Activated T-cell treated with anti-CD3 and anti-CD28 coated beads, Interleukin-2, amount 50 U/mL, for 24 hours (primary cell): Measurements from ENCODE around the gene PCDHGA1.

Source experiments
- DNase-seq: peaks from one replicate; pipeline ENCODE4 v3.0.0-alpha.2; 2020
- H3K27ac Mint-ChIP-seq: 2 replicates; pipeline ENCODE4 v1.8.0; 2020; ENCODE audit warnings: mild to moderate bottlenecking, mixed read lengths
- H3K27me3 Mint-ChIP-seq: 2 replicates; pipeline ENCODE4 v1.8.0; 2020; ENCODE audit warnings: mixed read lengths
- H3K36me3 Mint-ChIP-seq: 2 replicates; pipeline ENCODE4 v1.8.0; 2020; ENCODE audit warnings: low read depth, mixed read lengths
- H3K4me1 Mint-ChIP-seq: 2 replicates; pipeline ENCODE4 v1.8.0; 2020; ENCODE audit warnings: low read depth, mixed read lengths
- H3K4me3 Mint-ChIP-seq: 2 replicates; pipeline ENCODE4 v1.8.0; 2020; ENCODE audit warnings: mild to moderate bottlenecking, moderate library complexity, mixed read lengths
- H3K9me3 Mint-ChIP-seq: 2 replicates; pipeline ENCODE4 v1.8.0; 2020; ENCODE audit warnings: mixed read lengths

Gene PCDHGA1

DNA sequence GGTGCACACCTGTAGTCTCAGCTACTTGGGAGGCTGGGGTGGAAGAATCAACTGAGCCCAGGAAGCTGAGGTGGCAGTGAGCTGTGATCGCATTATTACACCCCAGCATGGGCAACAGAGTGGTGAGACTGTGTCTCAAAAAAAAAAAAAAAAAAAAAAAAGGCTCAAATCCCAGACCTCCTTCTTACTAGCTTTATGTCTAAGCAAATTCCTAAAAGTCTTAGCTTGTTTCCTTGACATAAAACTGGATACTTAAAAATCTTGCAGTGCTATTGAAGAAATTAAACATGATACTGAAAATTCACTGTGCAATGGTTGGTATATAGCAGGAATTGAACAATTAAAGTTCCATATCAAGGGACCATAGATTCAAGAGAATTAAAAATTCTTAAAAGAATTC, 203.6 kb downstream of the PCDHGA1 start:
- DNase-seq = no peak
- peaks cover 6% of the 10 kb centered on the region for H3K4me1 Mint-ChIP-seq
- H3K4me3 Mint-ChIP-seq = no peak overlapping the region
- H3K27ac Mint-ChIP-seq = no peak overlapping the region
- no peaks in the 10 kb centered on the region for H3K9me3 Mint-ChIP-seq
- peaks cover 10% of the 10 kb centered on the region for H3K36me3 Mint-ChIP-seq
- no peaks in the 10 kb centered on the region for H3K27me3 Mint-ChIP-seq

- H3K27ac Mint-ChIP-seq = peak overlapping the region; percentile 70
- H3K4me3 Mint-ChIP-seq = no peak overlapping the region
- peaks cover 9% of the 10 kb centered on the region for H3K4me1 Mint-ChIP-seq
- H3K27me3 Mint-ChIP-seq = no peaks in the 10 kb centered on the region
- no peak for DNase-seq
- H3K36me3 Mint-ChIP-seq = peaks cover 17% of the 10 kb centered on the region
- H3K9me3 Mint-ChIP-seq = no peaks in the 10 kb centered on the region
Measured at GRCh38 chr5:141534492-141535213, 204.3 kb downstream of the PCDHGA1 start.

DNA sequence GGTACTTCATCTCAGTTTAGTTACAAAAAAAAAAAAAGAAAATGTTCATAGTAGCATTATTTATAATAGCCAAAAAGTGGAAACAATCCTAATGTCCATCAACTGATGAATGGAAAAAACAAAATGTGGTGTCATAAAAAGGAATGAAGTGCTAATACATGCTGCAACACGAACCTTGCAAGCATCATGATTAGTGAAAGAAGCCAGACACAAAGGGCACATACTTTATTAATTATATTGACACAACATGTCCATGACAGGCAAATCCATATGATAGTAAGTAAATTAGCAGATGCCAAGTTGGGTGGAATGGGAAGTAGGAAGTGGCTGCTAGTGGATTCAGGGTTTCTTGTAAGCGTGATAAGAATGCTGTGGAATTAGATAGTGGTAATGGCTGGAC, 212.7 kb downstream of the PCDHGA1 start:
- DNase-seq = no peak
- Mint-ChIP-seq H3K4me3 (no peak overlapping the region), H3K9me3 (peaks cover 9% of the 10 kb centered on the region), H3K27ac (no peak overlapping the region), H3K4me1 (peaks cover 16% of the 10 kb centered on the region), H3K27me3 (no peaks in the 10 kb centered on the region), H3K36me3 (peaks cover 78% of the 10 kb centered on the region)

DNA sequence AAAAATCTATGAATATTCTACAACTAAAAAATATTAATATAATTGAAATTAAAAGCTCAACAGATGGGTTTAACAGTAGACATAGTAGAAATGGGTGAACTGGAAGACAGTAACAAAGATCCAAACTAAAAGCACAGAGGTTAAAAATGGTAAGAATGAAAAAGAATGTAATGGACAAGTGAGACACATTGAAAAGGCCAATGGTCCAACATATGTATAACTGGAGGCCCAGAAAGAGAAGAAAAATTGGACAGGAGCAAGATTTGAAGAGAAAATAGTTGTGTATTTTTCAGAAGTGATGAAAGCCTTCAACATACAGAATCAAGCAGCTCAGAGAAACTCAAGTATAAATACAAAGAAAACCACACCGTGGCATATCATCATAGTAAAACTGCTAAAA, 217.2 kb downstream of the PCDHGA1 start:
- Mint-ChIP-seq H3K36me3 (peaks cover 89% of the 10 kb centered on the region), H3K9me3 (peaks cover 11% of the 10 kb centered on the region), H3K27ac (no peak overlapping the region), H3K27me3 (no peaks in the 10 kb centered on the region), H3K4me3 (no peak overlapping the region), H3K4me1 (peaks cover 30% of the 10 kb centered on the region)
- no peak for DNase-seq

- peaks cover 33% of the 10 kb centered on the region for H3K4me1 Mint-ChIP-seq
Measured at GRCh38 chr5:141547921-141548320, 217.6 kb downstream of the PCDHGA1 start.

GRCh38 chr5:141557681-141558136, 227.4 kb downstream of the PCDHGA1 start:
- no peak overlapping the region for H3K4me3 Mint-ChIP-seq
- peaks cover 92% of the 10 kb centered on the region for H3K36me3 Mint-ChIP-seq
- H3K27ac Mint-ChIP-seq = peak overlapping the region; percentile 76
- peaks cover 34% of the 10 kb centered on the region for H3K4me1 Mint-ChIP-seq
- no peaks in the 10 kb centered on the region for H3K27me3 Mint-ChIP-seq
- no peaks in the 10 kb centered on the region for H3K9me3 Mint-ChIP-seq
- peak; percentile 83 for DNase-seq

More at GRCh38 chr5:141547921-141548320, 217.6 kb downstream of the PCDHGA1 start:
- no peak overlapping the region for H3K4me3 Mint-ChIP-seq
- DNase-seq = no peak
- H3K36me3 Mint-ChIP-seq = peaks cover 89% of the 10 kb centered on the region
- no peaks in the 10 kb centered on the region for H3K27me3 Mint-ChIP-seq
- H3K27ac Mint-ChIP-seq = no peak overlapping the region
- H3K9me3 Mint-ChIP-seq = peaks cover 11% of the 10 kb centered on the region

GRCh38 chr5:141558150-141558549, 227.8 kb downstream of the PCDHGA1 start:
- Mint-ChIP-seq H3K27me3 (no peaks in the 10 kb centered on the region), H3K27ac (peak overlapping the region; percentile 76), H3K4me3 (no peak overlapping the region), H3K36me3 (peaks cover 92% of the 10 kb centered on the region), H3K9me3 (no peaks in the 10 kb centered on the region), H3K4me1 (peaks cover 37% of the 10 kb centered on the region)
- no peak for DNase-seq

GRCh38 chr5:141559461-141559860, 229.1 kb downstream of the PCDHGA1 start:
- Mint-ChIP-seq H3K4me1 (peaks cover 48% of the 10 kb centered on the region), H3K27ac (peak overlapping the region; percentile 51), H3K27me3 (no peaks in the 10 kb centered on the region), H3K9me3 (no peaks in the 10 kb centered on the region), H3K4me3 (no peak overlapping the region), H3K36me3 (peaks cover 96% of the 10 kb centered on the region)
- DNase-seq = no peak

GRCh38 chr5:141560151-141560550, 229.8 kb downstream of the PCDHGA1 start:
- Mint-ChIP-seq H3K4me3 (no peak overlapping the region), H3K27ac (no peak overlapping the region), H3K9me3 (no peaks in the 10 kb centered on the region), H3K27me3 (no peaks in the 10 kb centered on the region), H3K36me3 (peaks cover 95% of the 10 kb centered on the region), H3K4me1 (peaks cover 48% of the 10 kb centered on the region)
- no peak for DNase-seq

DNA sequence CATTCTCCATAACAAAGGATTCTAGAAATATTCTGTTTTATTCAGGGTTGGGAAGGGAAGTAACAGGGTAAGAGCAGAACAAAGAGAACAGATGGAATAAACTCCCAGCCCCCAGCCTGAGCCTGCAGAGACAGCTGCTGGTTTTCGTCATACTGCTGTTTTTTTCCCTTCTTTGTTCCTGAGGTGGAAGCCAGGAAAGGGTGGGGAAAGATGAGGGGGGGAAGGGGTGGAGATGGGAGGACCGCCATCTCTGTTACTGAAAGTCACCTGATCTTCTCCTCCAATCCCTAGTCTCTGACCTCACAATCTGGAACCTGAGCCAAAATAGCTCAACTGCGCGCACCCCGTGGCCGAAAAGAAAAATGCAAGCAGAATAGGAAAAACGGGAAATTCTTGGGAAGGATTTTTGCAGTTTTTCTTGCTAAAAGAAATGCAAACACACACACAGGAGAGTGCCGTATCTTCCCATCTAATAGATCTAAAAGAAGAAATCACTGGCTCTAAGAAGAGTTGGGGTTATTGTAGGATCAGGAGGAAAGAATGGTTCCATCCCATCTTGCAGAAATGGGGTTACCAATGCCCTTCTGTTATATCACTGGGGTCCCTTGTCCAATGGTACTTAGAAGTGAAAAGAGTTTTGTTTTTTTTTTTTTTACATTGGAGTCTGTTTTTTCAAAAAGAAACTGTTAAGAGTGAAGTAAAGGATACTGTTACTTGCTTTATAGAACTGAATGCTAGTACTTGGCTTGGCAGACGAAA, 230.6 kb downstream of the PCDHGA1 start:
- Mint-ChIP-seq H3K36me3 (peaks cover 95% of the 10 kb centered on the region), H3K4me1 (peaks cover 48% of the 10 kb centered on the region), H3K27ac (peak overlapping the region; percentile 31), H3K27me3 (no peaks in the 10 kb centered on the region), H3K4me3 (no peak overlapping the region), H3K9me3 (no peaks in the 10 kb centered on the region)
- no peak for DNase-seq
